ENCODE results near the gene NT5E. TPM values are rescaled to one million over a fixed set of nuclear protein-coding genes. Genes with fewer than 3 reads are reported as not detected.

NT5E gene
- total RNA-seq, 1 experiment from 2014 or later: 0.52 TPM

DNA sequence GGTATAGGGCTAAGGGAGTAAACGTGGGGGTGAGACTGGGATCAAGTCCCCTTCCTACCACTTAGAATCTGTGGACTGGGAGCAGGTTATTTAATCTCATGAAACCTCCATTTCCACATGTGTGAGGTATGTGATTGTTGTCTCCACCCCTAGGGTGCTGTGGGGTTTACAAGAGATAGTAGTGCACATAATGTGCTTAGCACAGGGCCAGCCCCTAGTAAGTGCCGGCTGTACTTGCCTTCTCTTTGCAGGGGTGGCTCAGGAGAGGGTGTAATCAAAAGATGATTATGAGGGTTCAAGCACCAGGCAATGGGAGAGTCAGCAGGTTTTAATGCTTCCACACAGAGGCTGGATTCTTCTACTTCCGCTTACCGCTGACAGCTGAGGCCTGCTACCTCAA is 6.9 kb downstream of the NT5E start:
- no peak overlapping the region for H3K27ac ChIP-seq (ENCODE audit: insufficient read length, low read depth, low read length)
- H3K9ac ChIP-seq (ENCODE audit: extremely low read depth, insufficient read length, low read length): no peak overlapping the region
- H3K9me3 ChIP-seq (ENCODE audit: control insufficient read depth, low read depth, low read length): no peaks in the 10 kb centered on the region
- H3K4ac ChIP-seq (ENCODE audit: low read depth, low read length): no peak overlapping the region
- peaks cover 11% of the 10 kb centered on the region; the same call in 1 of the 2 replicates for H3K4me1 ChIP-seq (ENCODE audit: insufficient read depth, low read length)
- H2BK120ac ChIP-seq (ENCODE audit: low read depth, low read length, poor library complexity, severe bottlenecking): no peak overlapping the region
- H3T11ph ChIP-seq (ENCODE audit: low read length): no peak overlapping the region
- no peak overlapping the region for H3K4me2 ChIP-seq (ENCODE audit: insufficient read depth, insufficient read length, low read length)
- H3K23me2 ChIP-seq (ENCODE audit: insufficient read length, low read depth, low read length, poor library complexity, severe bottlenecking): no peaks in the 10 kb centered on the region
- DNase-seq: no peak
- H2BK15ac ChIP-seq (ENCODE audit: low read depth, low read length): no peak overlapping the region
- H2AFZ ChIP-seq (ENCODE audit: low read length): no peak overlapping the region
- Mint-ChIP-seq H3K36me3 (ENCODE audit: insufficient read depth in 1 of 3, low read depth in 3 of 3) (no peaks in the 10 kb centered on the region), H3K27me3 (ENCODE audit: low read depth) (peaks cover 23% of the 10 kb centered on the region), H3K4me1 (peaks cover 18 to 23% of the 10 kb centered on the region in 2 experiments), H3K4me3 (no peak overlapping the region), H3K9me3 (no peaks in the 10 kb centered on the region), H3K27ac (no peak overlapping the region)
- H4K8ac ChIP-seq (replicated peaks; ENCODE audit: insufficient read length, low read depth, low read length): no peak overlapping the region
- no peak overlapping the region for H4K5ac ChIP-seq (ENCODE audit: insufficient read length, low read depth, low read length)
- H4K91ac ChIP-seq (ENCODE audit: insufficient read length, low read depth, low read length): no peak overlapping the region
- no peaks in the 10 kb centered on the region for H4K20me1 ChIP-seq (ENCODE audit: control insufficient read depth, insufficient read depth, insufficient read length)
- H2AK5ac ChIP-seq (ENCODE audit: insufficient read length, low read length): no peak overlapping the region
- no peak overlapping the region for H2BK20ac ChIP-seq (ENCODE audit: low read depth, low read length, poor library complexity, severe bottlenecking)
- no peak for TF ChIP-seq CTCF (conservative IDR thresholded peaks at IDR 0.05)
- no peak overlapping the region for H2BK12ac ChIP-seq (ENCODE audit: insufficient read length, low read depth, low read length)
- no peak overlapping the region for H3K56ac ChIP-seq (ENCODE audit: insufficient read length, low read depth, low read length)
- H3K14ac ChIP-seq (ENCODE audit: insufficient read depth, low read length): no peak overlapping the region
- no peak overlapping the region for H3K18ac ChIP-seq (ENCODE audit: insufficient read length, low read depth, low read length)
- H3K27me3 ChIP-seq (ENCODE audit: insufficient read depth, low read length): peaks cover 3% of the 10 kb centered on the region; the same call in 1 of the 2 replicates
- H3K79me1 ChIP-seq (ENCODE audit: insufficient read depth, low read depth, low read length, poor library complexity, severe bottlenecking): no peaks in the 10 kb centered on the region
- H3K79me2 ChIP-seq (ENCODE audit: insufficient read depth, low read length): no peaks in the 10 kb centered on the region
- WGBS (ENCODE audit: extremely low coverage, insufficient read length, low lambda C conversion rate): no CpG with 5 or more reads among the region's 4 CpGs
- no peak overlapping the region for H3K23ac ChIP-seq (ENCODE audit: insufficient read length, low read depth, low read length)
- no peak overlapping the region for H2BK5ac ChIP-seq (ENCODE audit: insufficient read length, low read length)
